Left ventricle myocardium inferior (tissue), 1 donor: Measurements from ENCODE around the gene ITIH1. TPM values are rescaled to one million over a fixed set of nuclear protein-coding genes. Genes with fewer than 3 reads are reported as not detected.

Source experiments
- DNase-seq: peaks from one replicate; pipeline ENCODE4 v3.0.0-alpha.2; 2020
- H3K27ac ChIP-seq: fragments of 200-600 bp; replicated peaks from 2 replicates; pipeline ENCODE4 v1.8.0; 2021
- H3K27me3 ChIP-seq: fragments of 200-600 bp; 2 replicates; pipeline ENCODE4 v1.8.0; 2021; ENCODE audit warnings: low read depth
- H3K36me3 ChIP-seq: fragments of 200-600 bp; 2 replicates; pipeline ENCODE4 v1.8.0; 2021
- H3K4me1 ChIP-seq: fragments of 200-600 bp; 2 replicates; pipeline ENCODE4 v1.8.0; 2021
- H3K4me3 ChIP-seq: fragments of 200-600 bp; 2 replicates; pipeline ENCODE4 v1.8.0; 2021; ENCODE audit warnings: mild to moderate bottlenecking, moderate library complexity
- H3K9me3 ChIP-seq: fragments of 200-600 bp; replicated peaks from 2 replicates; pipeline ENCODE4 v1.8.0; 2021
- intact Hi-C: fragments of 100-400 bp; cut with micrococcal nuclease; formaldehyde crosslinking; loops from one replicate; pipeline ENCODE4 v1.11.0; 2022
- total RNA-seq: library from RNA; stranded (reverse); fragmentation: NEBNext Ultra II Directional; extraction: Animal tissue kit (Norgen Biotek cat#: 25700); gene quantifications from one replicate; pipeline ENCODE4 v1.2.1, GENCODE V29; 2021
- TF ChIP-seq, protein P1 (sequence below): fragments of 200-600 bp; IDR thresholded peaks from 2 replicates; pipeline ENCODE4 v1.8.0; 2021; ENCODE audit warnings: antibody characterized with exemption, mild to moderate bottlenecking, borderline replicate concordance
- donor health status: DM: no; HTN: yes; CAD: no; lungs with severe emphysema.

Gene ITIH1
- total RNA-seq, 1 donor from 2014 or later = not detected

DNA sequence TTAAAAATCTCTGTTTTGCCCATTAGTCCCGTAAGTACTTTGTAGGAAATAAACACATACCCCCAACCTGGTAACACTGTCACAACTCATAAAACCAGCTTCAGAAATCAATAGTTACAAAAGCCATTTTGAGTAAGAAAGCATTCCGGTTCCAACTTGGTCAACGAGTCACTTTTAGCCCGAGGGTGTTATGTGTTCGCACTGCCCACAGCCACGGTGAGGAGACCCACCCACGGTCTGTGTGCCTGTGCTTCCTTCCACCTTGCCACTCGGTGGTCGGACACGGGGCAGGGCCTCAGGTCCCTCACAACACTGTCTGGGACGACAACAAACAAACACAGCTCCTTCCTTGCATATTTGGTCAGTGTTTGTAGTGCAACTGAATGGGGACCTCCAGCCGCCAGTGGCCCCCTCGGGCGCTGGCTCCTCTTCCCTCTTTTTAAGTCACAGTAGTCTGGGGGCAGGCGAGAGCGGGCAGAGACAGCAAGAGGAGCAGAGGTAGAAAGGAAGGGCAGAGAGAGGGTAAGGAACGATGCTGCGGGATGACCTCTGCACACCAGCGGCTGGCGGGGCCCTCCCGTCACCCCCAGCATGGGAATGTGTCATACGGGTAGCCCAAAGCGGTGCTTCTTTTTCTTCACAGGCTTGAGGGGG, 62.6 kb downstream of the ITIH1 start:
- intact Hi-C loops = no loop called here
- Histone ChIP-seq H3K27ac (no peak overlapping the region), H3K4me1 (peaks cover 67% of the 10 kb centered on the region), H3K36me3 (peaks cover 27% of the 10 kb centered on the region), H3K9me3 (no peaks in the 10 kb centered on the region), H3K4me3 (no peak overlapping the region), H3K27me3 (no peaks in the 10 kb centered on the region)
- TF ChIP-seq, protein P1, sequence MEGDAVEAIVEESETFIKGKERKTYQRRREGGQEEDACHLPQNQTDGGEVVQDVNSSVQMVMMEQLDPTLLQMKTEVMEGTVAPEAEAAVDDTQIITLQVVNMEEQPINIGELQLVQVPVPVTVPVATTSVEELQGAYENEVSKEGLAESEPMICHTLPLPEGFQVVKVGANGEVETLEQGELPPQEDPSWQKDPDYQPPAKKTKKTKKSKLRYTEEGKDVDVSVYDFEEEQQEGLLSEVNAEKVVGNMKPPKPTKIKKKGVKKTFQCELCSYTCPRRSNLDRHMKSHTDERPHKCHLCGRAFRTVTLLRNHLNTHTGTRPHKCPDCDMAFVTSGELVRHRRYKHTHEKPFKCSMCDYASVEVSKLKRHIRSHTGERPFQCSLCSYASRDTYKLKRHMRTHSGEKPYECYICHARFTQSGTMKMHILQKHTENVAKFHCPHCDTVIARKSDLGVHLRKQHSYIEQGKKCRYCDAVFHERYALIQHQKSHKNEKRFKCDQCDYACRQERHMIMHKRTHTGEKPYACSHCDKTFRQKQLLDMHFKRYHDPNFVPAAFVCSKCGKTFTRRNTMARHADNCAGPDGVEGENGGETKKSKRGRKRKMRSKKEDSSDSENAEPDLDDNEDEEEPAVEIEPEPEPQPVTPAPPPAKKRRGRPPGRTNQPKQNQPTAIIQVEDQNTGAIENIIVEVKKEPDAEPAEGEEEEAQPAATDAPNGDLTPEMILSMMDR = no peak
- no peak for DNase-seq

DNA sequence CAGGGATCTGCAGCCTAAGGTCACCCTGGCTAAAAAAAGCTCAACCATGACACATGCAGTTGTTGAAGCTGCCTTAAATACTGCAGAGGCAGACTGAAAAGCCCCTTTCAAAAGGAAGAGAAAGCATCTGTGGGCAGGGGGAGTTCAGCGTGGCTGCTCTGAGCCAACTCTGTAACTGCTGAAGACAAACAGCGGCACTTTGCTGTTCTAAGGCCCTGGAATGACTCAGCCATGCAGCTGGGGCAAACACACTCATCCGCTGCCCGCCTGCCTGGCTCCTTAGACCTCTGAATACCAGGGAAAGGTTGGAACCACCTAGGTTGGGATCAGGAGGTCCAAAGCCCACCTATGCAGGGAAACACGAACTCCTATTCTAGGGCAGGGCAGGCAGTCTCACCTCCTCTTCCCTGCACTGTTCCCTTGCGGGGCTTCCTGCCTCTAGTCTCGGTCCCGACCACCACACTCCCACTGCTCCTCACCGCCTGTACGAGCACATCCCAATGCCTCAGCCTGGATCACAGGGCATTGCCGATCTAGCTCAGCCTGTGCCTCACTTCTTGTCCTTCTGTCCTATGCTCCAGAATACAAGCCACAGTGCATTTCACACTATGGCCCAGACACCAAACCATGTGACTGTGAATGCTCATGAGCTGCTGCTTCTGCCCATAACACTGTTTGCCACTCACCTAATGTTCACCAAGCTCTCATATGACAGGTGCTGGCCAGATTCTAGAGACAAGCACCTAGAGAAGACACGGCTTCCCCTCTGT, 64.0 kb downstream of the ITIH1 start:
- H3K9me3 ChIP-seq = no peaks in the 10 kb centered on the region
- no peak for DNase-seq
- intact Hi-C loops = no loop called here
- peaks cover 64% of the 10 kb centered on the region for H3K4me1 ChIP-seq
- TF ChIP-seq, protein P1 = no peak
- H3K36me3 ChIP-seq = peaks cover 27% of the 10 kb centered on the region
- no peak overlapping the region for H3K4me3 ChIP-seq
- H3K27me3 ChIP-seq = no peaks in the 10 kb centered on the region
- H3K27ac ChIP-seq = peak overlapping the region; percentile 86

Other genes starting within 250 kb of the ITIH1 start
- 69.3 TPM for gene NT5DC2, start 243.7 kb upstream of the ITIH1 start, total RNA-seq
- 65.8 TPM for gene UQCC5, start 241.0 kb upstream of the ITIH1 start, total RNA-seq
- gene PBRM1, start 91.7 kb upstream of the ITIH1 start, total RNA-seq = 52.3 TPM
- gene GNL3, start 91.6 kb upstream of the ITIH1 start, total RNA-seq = 26.8 TPM
- 29.2 TPM for gene GLT8D1, start 71.8 kb upstream of the ITIH1 start, total RNA-seq
- gene SPCS1, start 71.5 kb upstream of the ITIH1 start, total RNA-seq = 85.8 TPM
- gene NEK4, start 6.7 kb upstream of the ITIH1 start, total RNA-seq = 17.7 TPM
- gene ITIH3, start 17.2 kb downstream of the ITIH1 start, total RNA-seq = 0.55 TPM
- gene ITIH4, start 53.1 kb downstream of the ITIH1 start, total RNA-seq = 5.0 TPM
- gene MUSTN1, start 57.4 kb downstream of the ITIH1 start, total RNA-seq = 32.7 TPM
- gene STIMATE, start 119.9 kb downstream of the ITIH1 start, total RNA-seq = 6.3 TPM